Measurements from ENCODE around the gene PAK3.

DNA sequence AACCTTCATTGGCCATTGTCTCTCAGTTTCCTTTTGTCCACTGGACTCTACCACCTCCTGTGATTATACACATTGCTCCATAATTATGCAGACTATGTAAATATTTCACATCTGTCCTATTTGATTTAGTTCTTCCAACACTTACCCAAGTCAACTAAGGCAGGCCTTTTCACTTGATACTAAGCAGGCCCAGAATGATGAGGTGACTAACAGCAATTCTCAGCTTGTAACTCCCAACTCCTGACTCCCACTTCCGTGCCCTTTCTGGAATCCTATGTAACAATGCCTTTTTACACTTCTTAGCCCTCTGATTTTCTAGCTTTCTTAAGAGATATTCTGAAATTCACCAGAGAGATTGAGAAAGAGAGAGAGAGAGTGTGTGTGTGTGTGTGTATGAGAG, 6.6 kb downstream of the PAK3 start:
- TF ChIP-seq POLR2A (IDR thresholded peaks at IDR 0.05) (no peak), POLR2AphosphoS5 (IDR thresholded peaks at IDR 0.05) (peak; percentile 4)
- TF ChIP-seq, protein P1, sequence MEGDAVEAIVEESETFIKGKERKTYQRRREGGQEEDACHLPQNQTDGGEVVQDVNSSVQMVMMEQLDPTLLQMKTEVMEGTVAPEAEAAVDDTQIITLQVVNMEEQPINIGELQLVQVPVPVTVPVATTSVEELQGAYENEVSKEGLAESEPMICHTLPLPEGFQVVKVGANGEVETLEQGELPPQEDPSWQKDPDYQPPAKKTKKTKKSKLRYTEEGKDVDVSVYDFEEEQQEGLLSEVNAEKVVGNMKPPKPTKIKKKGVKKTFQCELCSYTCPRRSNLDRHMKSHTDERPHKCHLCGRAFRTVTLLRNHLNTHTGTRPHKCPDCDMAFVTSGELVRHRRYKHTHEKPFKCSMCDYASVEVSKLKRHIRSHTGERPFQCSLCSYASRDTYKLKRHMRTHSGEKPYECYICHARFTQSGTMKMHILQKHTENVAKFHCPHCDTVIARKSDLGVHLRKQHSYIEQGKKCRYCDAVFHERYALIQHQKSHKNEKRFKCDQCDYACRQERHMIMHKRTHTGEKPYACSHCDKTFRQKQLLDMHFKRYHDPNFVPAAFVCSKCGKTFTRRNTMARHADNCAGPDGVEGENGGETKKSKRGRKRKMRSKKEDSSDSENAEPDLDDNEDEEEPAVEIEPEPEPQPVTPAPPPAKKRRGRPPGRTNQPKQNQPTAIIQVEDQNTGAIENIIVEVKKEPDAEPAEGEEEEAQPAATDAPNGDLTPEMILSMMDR (IDR thresholded peaks at IDR 0.05): no peak
